HFFc6 (cell line): ENCODE data around the gene BCL7B. TPM values are rescaled to one million over a fixed set of nuclear protein-coding genes. Genes with fewer than 3 reads are reported as not detected.

ENCODE experiments used
- DNase-seq: peaks from one replicate; pipeline ENCODE4 v3.0.0-alpha.2; 2018
- H3K27ac Mint-ChIP-seq: 2 replicates; pipeline ENCODE4 v1.8.0; 2020; ENCODE audit warnings: mild to moderate bottlenecking, mixed read lengths
- H3K27me3 Mint-ChIP-seq: 2 replicates; pipeline ENCODE4 v1.8.0; 2021; ENCODE audit warnings: mild to moderate bottlenecking, moderate library complexity, mixed read lengths; ENCODE audit not compliant: insufficient read depth
- H3K36me3 Mint-ChIP-seq: 2 replicates; pipeline ENCODE4 v1.8.0; 2021; ENCODE audit warnings: low read depth, mixed read lengths
- H3K4me1 Mint-ChIP-seq: 2 replicates; pipeline ENCODE4 v1.8.0; 2020; ENCODE audit warnings: low read depth, mixed read lengths
- H3K4me3 Mint-ChIP-seq: 2 replicates; pipeline ENCODE4 v1.8.0; 2020; ENCODE audit warnings: mild to moderate bottlenecking, moderate library complexity, mixed read lengths
- H3K9me3 Mint-ChIP-seq: 2 replicates; pipeline ENCODE4 v1.8.0; 2020; ENCODE audit warnings: mild to moderate bottlenecking, mixed read lengths
- total RNA-seq, 6 experiments: library from RNA; stranded (reverse); fragmentation: NEBNext Ultra II Directional; extraction: Animal tissue kit (Norgen Biotek cat#: 25700); gene quantifications; 2 replicates in 1 of 6; 3 replicates in 5 of 6; pipeline ENCODE4 v1.2.3, GENCODE V29; 2021
- TF ChIP-seq, protein P1 (sequence below): fragments of 200-600 bp; sonication (generic); IDR thresholded peaks from 2 replicates; pipeline ENCODE4 v1.5.0; 2021; ENCODE audit warnings: antibody characterized with exemption, mild to moderate bottlenecking

Gene BCL7B
- total RNA-seq, 6 experiments from 2014 or later = 46.7 to 58.1 (median 50.0) TPM

DNA sequence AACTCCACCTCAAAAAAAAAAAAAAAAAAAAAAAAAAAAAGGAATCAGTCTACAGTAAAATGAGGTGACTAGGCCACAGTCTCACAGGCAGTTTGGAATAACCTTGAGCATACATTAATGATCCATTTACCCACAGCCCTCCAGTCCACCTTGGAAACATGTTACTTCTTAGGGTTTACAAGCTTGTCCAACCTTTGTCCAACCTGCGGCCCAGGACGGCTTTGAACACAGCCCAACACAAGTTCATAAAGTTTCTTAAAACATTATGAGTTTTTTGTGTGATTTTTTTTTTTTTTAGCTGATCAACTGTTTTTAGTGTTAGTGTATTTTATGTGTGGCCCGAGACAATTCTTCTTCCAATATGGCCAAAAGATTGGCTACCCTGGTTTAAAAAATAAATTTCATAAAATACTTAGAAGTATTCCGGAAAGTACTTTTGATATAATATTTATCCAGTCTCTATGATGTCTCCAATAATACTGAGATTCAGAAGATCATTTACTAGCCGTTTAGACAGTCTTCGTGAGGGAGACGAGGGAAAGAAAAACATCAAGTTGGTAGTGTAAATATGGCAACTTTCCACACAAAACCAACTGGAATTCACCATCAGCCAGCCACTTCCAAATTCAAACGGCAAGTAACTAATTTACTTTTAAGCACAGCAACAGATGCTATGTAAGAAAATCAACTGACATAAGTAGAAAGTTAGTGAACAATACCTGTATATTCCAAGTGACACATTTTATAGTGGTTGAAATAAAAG lies 45.3 kb downstream of the BCL7B start:
- Mint-ChIP-seq H3K4me1 (peaks cover 17% of the 10 kb centered on the region), H3K36me3 (peaks cover 36% of the 10 kb centered on the region), H3K9me3 (no peaks in the 10 kb centered on the region), H3K27ac (no peak overlapping the region), H3K27me3 (no peaks in the 10 kb centered on the region), H3K4me3 (no peak overlapping the region)
- no peak for DNase-seq
- TF ChIP-seq, protein P1, sequence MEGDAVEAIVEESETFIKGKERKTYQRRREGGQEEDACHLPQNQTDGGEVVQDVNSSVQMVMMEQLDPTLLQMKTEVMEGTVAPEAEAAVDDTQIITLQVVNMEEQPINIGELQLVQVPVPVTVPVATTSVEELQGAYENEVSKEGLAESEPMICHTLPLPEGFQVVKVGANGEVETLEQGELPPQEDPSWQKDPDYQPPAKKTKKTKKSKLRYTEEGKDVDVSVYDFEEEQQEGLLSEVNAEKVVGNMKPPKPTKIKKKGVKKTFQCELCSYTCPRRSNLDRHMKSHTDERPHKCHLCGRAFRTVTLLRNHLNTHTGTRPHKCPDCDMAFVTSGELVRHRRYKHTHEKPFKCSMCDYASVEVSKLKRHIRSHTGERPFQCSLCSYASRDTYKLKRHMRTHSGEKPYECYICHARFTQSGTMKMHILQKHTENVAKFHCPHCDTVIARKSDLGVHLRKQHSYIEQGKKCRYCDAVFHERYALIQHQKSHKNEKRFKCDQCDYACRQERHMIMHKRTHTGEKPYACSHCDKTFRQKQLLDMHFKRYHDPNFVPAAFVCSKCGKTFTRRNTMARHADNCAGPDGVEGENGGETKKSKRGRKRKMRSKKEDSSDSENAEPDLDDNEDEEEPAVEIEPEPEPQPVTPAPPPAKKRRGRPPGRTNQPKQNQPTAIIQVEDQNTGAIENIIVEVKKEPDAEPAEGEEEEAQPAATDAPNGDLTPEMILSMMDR = no peak

DNA sequence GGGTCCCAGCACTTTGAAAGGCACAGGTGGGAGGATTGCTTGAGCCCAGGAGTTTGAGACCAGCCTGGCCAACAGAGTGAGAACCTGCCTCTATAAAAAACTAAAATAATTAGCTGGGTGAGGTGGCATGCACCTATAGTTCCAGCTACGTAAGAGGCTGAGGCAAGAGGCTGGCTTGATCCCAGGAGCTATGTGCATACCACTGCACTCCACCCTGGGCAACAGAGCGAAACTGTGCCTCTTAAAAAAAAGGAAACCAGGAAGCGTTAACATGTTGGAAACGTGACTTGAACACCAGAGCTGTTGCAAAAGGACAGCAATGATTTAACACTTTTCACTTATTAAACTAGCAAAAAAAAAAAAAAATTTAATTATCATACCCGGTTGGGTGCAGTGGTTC lies 48.0 kb downstream of the BCL7B start:
- TF ChIP-seq, protein P1 = no peak
- DNase-seq = no peak
- H3K27ac Mint-ChIP-seq = no peak overlapping the region
- peaks cover 45% of the 10 kb centered on the region for H3K36me3 Mint-ChIP-seq
- no peaks in the 10 kb centered on the region for H3K27me3 Mint-ChIP-seq
- peaks cover 11% of the 10 kb centered on the region; the same call in 1 of the 2 replicates for H3K4me1 Mint-ChIP-seq
- no peak overlapping the region for H3K4me3 Mint-ChIP-seq
- H3K9me3 Mint-ChIP-seq = no peaks in the 10 kb centered on the region

- no peaks in the 10 kb centered on the region for H3K9me3 Mint-ChIP-seq
- no peak overlapping the region for H3K27ac Mint-ChIP-seq
- no peak for DNase-seq
Observed at GRCh38 chr7:73507556-73507955, 49.9 kb downstream of the BCL7B start.

DNA sequence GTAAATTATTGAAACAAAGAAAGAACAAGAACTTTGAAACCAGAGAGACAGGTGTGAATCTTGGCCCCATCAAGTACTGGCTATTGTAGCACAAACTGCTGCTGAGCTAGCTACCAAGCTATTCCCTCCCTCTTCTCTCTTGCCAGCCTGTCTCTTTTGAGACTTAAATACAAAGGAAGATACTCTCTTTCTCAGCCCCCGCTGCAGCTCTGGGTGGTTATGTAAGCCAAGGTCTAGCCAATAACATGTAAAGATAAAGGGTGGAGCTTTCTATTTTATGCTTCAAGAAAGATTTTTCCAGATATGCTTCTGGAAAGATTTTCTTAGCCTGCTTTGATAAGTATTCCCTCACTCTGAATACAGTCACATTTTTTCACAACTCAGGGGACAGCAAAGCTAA lies 52.6 kb downstream of the BCL7B start:
- Mint-ChIP-seq H3K27ac (no peak overlapping the region), H3K4me1 (no peaks in the 10 kb centered on the region), H3K36me3 (peaks cover 46% of the 10 kb centered on the region), H3K9me3 (no peaks in the 10 kb centered on the region), H3K27me3 (no peaks in the 10 kb centered on the region; the same call in 1 of the 2 replicates), H3K4me3 (no peak overlapping the region)
- TF ChIP-seq, protein P1 = no peak
- DNase-seq = no peak

More at GRCh38 chr7:73507556-73507955, 49.9 kb downstream of the BCL7B start:
- no peaks in the 10 kb centered on the region for H3K27me3 Mint-ChIP-seq
- TF ChIP-seq, protein P1 = no peak
- H3K36me3 Mint-ChIP-seq = peaks cover 49% of the 10 kb centered on the region
- H3K4me3 Mint-ChIP-seq = no peak overlapping the region
- H3K4me1 Mint-ChIP-seq = 0 out of 2 replicates have a peak, but pooled peaks cover 6% of the 10 kb centered on the region

DNA sequence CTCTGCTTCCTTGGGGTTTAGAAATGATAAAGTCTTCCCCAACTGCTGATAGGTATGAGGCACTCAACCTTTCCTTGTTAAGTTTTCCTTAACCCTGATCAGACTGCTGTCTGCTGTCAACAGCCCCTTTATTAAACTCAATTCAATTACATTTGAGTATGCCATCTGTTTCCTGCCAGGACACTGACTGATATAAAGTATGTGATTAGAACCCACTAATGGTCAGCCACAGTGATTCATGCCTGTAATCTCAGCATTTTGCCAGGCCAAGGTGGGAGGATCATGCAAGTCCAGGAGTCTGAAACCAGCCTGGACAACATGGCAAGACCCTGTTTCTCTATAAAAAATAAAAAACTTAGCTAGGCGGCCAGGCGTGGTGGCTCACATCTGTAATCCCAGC lies 53.5 kb downstream of the BCL7B start:
- Mint-ChIP-seq H3K27ac (no peak overlapping the region), H3K9me3 (no peaks in the 10 kb centered on the region), H3K36me3 (peaks cover 46% of the 10 kb centered on the region), H3K4me3 (no peak overlapping the region), H3K27me3 (no peaks in the 10 kb centered on the region; the same call in 1 of the 2 replicates), H3K4me1 (no peaks in the 10 kb centered on the region)
- TF ChIP-seq, protein P1 = no peak
- no peak for DNase-seq
